Calu3 (cell line): ENCODE data around the gene MRPL39. TPM values are rescaled to one million over a fixed set of nuclear protein-coding genes. Genes with fewer than 3 reads are reported as not detected.

Source experiments
- BruUV-seq: library from RNA; stranded (reverse); fragments of 400-500 nt; replicated peaks from 2 replicates; lab custom pipeline; 2021; lab: Mats Ljungman, UMichigan
- CTCF ChIA-PET: fragments of 300-600 bp; sonication (Branson Sonifier 250); formaldehyde crosslinking; loops from one replicate; lab custom pipeline; 2022; ENCODE audit warnings: antibody characterized with exemption; lab: Charles Lee
- DNase-seq: peaks from one replicate; pipeline ENCODE4 v3.0.0; 2022
- H3K27ac Mint-ChIP-seq: one replicate; pipeline ENCODE4 v1.8.0; 2022; ENCODE audit warnings: mixed read lengths; ENCODE audit not compliant: unreplicated experiment
- H3K27me3 Mint-ChIP-seq: one replicate; pipeline ENCODE4 v1.8.0; 2022; ENCODE audit warnings: mixed read lengths; ENCODE audit not compliant: unreplicated experiment
- H3K36me3 Mint-ChIP-seq: one replicate; pipeline ENCODE4 v1.8.0; 2022; ENCODE audit warnings: mild to moderate bottlenecking, moderate library complexity, mixed read lengths; ENCODE audit not compliant: insufficient read depth, unreplicated experiment
- H3K4me1 Mint-ChIP-seq: one replicate; pipeline ENCODE4 v1.8.0; 2022; ENCODE audit warnings: mild to moderate bottlenecking, low read depth, mixed read lengths; ENCODE audit not compliant: unreplicated experiment
- H3K4me3 Mint-ChIP-seq: one replicate; pipeline ENCODE4 v1.8.0; 2022; ENCODE audit warnings: mild to moderate bottlenecking, low read depth, moderate library complexity, mixed read lengths; ENCODE audit not compliant: unreplicated experiment
- H3K9me3 Mint-ChIP-seq: one replicate; pipeline ENCODE4 v1.8.0; 2022; ENCODE audit warnings: low read depth, mixed read lengths; ENCODE audit not compliant: unreplicated experiment
- CTCF ChIP-seq: fragments of 200-600 bp; IDR thresholded peaks from one replicate; pipeline ENCODE4 v1.8.0; 2022; ENCODE audit warnings: antibody characterized with exemption; ENCODE audit not compliant: unreplicated experiment
- intact Hi-C: fragments of 100-400 bp; cut with micrococcal nuclease; formaldehyde crosslinking; loops from one replicate; pipeline ENCODE4 v1.10.0; 2022; ENCODE audit not compliant: unreplicated experiment
- total RNA-seq: library from RNA; stranded (reverse); gene quantifications from 2 replicates; pipeline ENCODE4 v1.2.3, GENCODE V29; 2022

MRPL39 gene
- total RNA-seq, 1 experiment from 2014 or later: 20.0 TPM

- Mint-ChIP-seq H3K4me1 (no peaks in the 10 kb centered on the region), H3K36me3 (no peaks in the 10 kb centered on the region), H3K9me3 (no peaks in the 10 kb centered on the region), H3K4me3 (no peak overlapping the region), H3K27me3 (peaks cover 10% of the 10 kb centered on the region), H3K27ac (no peak overlapping the region)
- DNase-seq: no peak
- intact Hi-C loops: no loop called here
- CTCF ChIA-PET: no interaction called here
- BruUV-seq: no TSS peak
- TF ChIP-seq CTCF: no peak
Observed at GRCh38 chr21:25646474-25646873, 39.2 kb upstream of the MRPL39 start.

GRCh38 chr21:25643486-25643885, 36.2 kb upstream of the MRPL39 start:
- no TSS peak for BruUV-seq
- Mint-ChIP-seq H3K4me1 (peaks cover 7% of the 10 kb centered on the region), H3K36me3 (no peaks in the 10 kb centered on the region), H3K27ac (no peak overlapping the region), H3K27me3 (peaks cover 35% of the 10 kb centered on the region), H3K9me3 (no peaks in the 10 kb centered on the region), H3K4me3 (no peak overlapping the region)
- intact Hi-C loops: no loop called here
- no peak for TF ChIP-seq CTCF
- CTCF ChIA-PET: no interaction called here
- no peak for DNase-seq

- intact Hi-C loops: no loop called here
- H3K9me3 Mint-ChIP-seq: no peaks in the 10 kb centered on the region
- peaks cover 60% of the 10 kb centered on the region for H3K27me3 Mint-ChIP-seq
- no peak for TF ChIP-seq CTCF
- CTCF ChIA-PET: no interaction called here
- no peak for DNase-seq
- peak overlapping the region; percentile 9 for H3K4me3 Mint-ChIP-seq
- no TSS peak for BruUV-seq
- no peak overlapping the region for H3K27ac Mint-ChIP-seq
- H3K4me1 Mint-ChIP-seq: peaks cover 7% of the 10 kb centered on the region
- no peaks in the 10 kb centered on the region for H3K36me3 Mint-ChIP-seq
Observed at GRCh38 chr21:25640943-25641292, 33.6 kb upstream of the MRPL39 start.

DNA sequence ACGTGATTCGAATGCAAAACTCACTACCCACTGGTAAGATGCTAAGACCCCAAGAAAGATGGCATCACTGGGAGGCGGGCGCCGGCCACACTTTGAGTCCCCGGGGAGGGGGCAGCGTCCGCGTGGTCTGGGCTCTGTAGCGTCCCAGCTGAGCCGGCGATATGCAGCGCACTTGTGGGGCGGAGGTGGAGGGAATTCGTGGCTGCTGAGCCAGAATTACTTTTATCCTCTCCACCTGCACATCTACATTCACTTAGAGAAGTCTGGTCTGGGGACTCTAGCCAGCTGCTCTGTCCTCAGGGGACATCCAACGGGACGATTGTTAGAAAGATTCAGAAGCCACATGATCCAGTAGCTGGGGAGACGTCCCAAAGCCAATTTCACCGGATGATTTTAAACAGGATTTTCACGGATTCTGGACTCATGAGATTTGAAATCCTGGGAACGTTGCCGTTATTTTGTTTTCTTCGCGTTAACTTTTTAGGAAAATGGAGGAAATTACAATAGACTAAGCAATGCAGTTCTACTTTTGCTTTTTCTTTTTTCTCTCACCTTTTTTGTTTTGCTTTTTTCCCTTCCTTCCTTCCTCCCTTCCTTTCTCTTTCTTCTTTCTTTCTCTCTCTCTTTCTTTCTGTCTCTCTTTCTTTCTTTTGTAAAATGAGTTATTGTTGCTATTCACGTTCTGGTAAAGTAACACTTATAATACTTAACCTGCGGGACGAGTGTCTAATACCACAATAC, 33.1 kb upstream of the MRPL39 start:
- H3K9me3 Mint-ChIP-seq: no peaks in the 10 kb centered on the region
- CTCF ChIA-PET: no interaction called here
- H3K4me3 Mint-ChIP-seq: peak overlapping the region; percentile 55
- no peak for TF ChIP-seq CTCF
- H3K27ac Mint-ChIP-seq: no peak overlapping the region
- peaks cover 66% of the 10 kb centered on the region for H3K27me3 Mint-ChIP-seq
- DNase-seq: no peak
- BruUV-seq: no TSS peak
- H3K36me3 Mint-ChIP-seq: no peaks in the 10 kb centered on the region
- peaks cover 7% of the 10 kb centered on the region for H3K4me1 Mint-ChIP-seq
- intact Hi-C loops: no loop called here
